GM12878 (cell line): ENCODE data around the gene CISTR. TPM values are rescaled to one million over a fixed set of nuclear protein-coding genes. Genes with fewer than 3 reads are reported as not detected.

Experiments
- ATF2 ChIP-seq: IDR thresholded peaks from 2 replicates; pipeline ENCODE4 v1.6.1; 2012; ENCODE audit warnings: low read length, inconsistent platforms
- BCL11A ChIP-seq: IDR thresholded peaks from 2 replicates; pipeline ENCODE4 v1.6.1; 2011; ENCODE audit warnings: low read depth, low read length
- BMI1 ChIP-seq: fragments of 450-650 bp; IDR thresholded peaks from 2 replicates; pipeline ENCODE4 v1.6.1; 2016; ENCODE audit warnings: mild to moderate bottlenecking, moderate library complexity, borderline replicate concordance
- CBX3 ChIP-seq: fragments of 200-600 bp; sonication (generic); IDR thresholded peaks from 2 replicates; pipeline ENCODE4 v1.6.1; 2016; ENCODE audit warnings: low read depth, borderline replicate concordance
- CREB1 ChIP-seq: IDR thresholded peaks from 2 replicates; pipeline ENCODE4 v1.6.1; 2012; ENCODE audit warnings: low read depth, mild to moderate bottlenecking, inconsistent platforms
- CREM ChIP-seq: IDR thresholded peaks from 2 replicates; pipeline ENCODE4 v1.6.1; 2014; ENCODE audit warnings: antibody characterized with exemption, low read depth
- E2F8 ChIP-seq: fragments of 450-650 bp; IDR thresholded peaks from 2 replicates; pipeline ENCODE4 v1.6.1; 2018; ENCODE audit warnings: mild to moderate bottlenecking, low read depth, moderate library complexity; ENCODE audit not compliant: partially characterized antibody
- GABPA ChIP-seq: IDR thresholded peaks from 2 replicates; pipeline ENCODE4 v1.6.1; 2014; ENCODE audit warnings: antibody characterized with exemption, low read depth, mild to moderate bottlenecking, inconsistent platforms
- HCFC1 ChIP-seq: fragments of 150-350 bp; IDR thresholded peaks from 2 replicates; pipeline ENCODE4 v1.6.1; 2014; ENCODE audit warnings: low read length
- HDGF ChIP-seq: fragments of 450-650 bp; IDR thresholded peaks from 2 replicates; pipeline ENCODE4 v1.6.1; 2016; ENCODE audit warnings: antibody characterized with exemption
- IKZF2 ChIP-seq, 2 experiments: fragments of 450-650 bp; IDR thresholded peaks; 2 replicates each; pipeline ENCODE4 v1.6.1; 2017; ENCODE audit warnings: mild to moderate bottlenecking in 2 of 2, moderate library complexity in 2 of 2
- MEF2B ChIP-seq: fragments of 450-650 bp; IDR thresholded peaks from 2 replicates; pipeline ENCODE4 v1.6.1; 2018; ENCODE audit warnings: mild to moderate bottlenecking, moderate library complexity; ENCODE audit not compliant: partially characterized antibody, poor library complexity, severe bottlenecking
- MLLT1 ChIP-seq: fragments of 450-650 bp; IDR thresholded peaks from 2 replicates; pipeline ENCODE4 v1.6.1; 2016; ENCODE audit warnings: mild to moderate bottlenecking
- MTA3 ChIP-seq: IDR thresholded peaks from 2 replicates; pipeline ENCODE4 v1.6.1; 2012; ENCODE audit warnings: low read length, inconsistent platforms, borderline replicate concordance
- MYC ChIP-seq: IDR thresholded peaks from 2 replicates; pipeline ENCODE4 v1.6.1; 2011; ENCODE audit warnings: mild to moderate bottlenecking, low read length, moderate library complexity, inconsistent platforms; ENCODE audit not compliant: insufficient read depth, insufficient replicate concordance, insufficient read length, severe bottlenecking
- NFYA ChIP-seq: IDR thresholded peaks from 2 replicates; pipeline ENCODE4 v1.6.1; 2011; ENCODE audit warnings: low read depth, mild to moderate bottlenecking, low read length, improper control_type of control experiment, borderline replicate concordance
- PAX5 ChIP-seq: IDR thresholded peaks from 2 replicates; pipeline ENCODE4 v1.6.1; 2011; ENCODE audit warnings: low read depth, low read length, borderline replicate concordance
- SIX5 ChIP-seq: IDR thresholded peaks from 2 replicates; pipeline ENCODE4 v1.6.1; 2011; ENCODE audit warnings: mild to moderate bottlenecking, low read depth, low read length, moderate library complexity; ENCODE audit not compliant: severe bottlenecking
- SMAD1 ChIP-seq: fragments of 450-650 bp; IDR thresholded peaks from 2 replicates; pipeline ENCODE4 v1.6.1; 2018; ENCODE audit warnings: mild to moderate bottlenecking, low read depth; ENCODE audit not compliant: partially characterized antibody
- SMARCA5 ChIP-seq: fragments of 450-650 bp; IDR thresholded peaks from 2 replicates; pipeline ENCODE4 v1.6.1; 2017; ENCODE audit warnings: mild to moderate bottlenecking
- SREBF1 ChIP-seq: IDR thresholded peaks from 2 replicates; pipeline ENCODE4 v1.6.1; 2012; ENCODE audit warnings: mild to moderate bottlenecking, low read length
- TCF12 ChIP-seq: IDR thresholded peaks from 2 replicates; pipeline ENCODE4 v1.6.1; 2011; ENCODE audit warnings: low read depth, mild to moderate bottlenecking, low read length
- WRNIP1 ChIP-seq: IDR thresholded peaks from 2 replicates; pipeline ENCODE4 v1.6.1; 2011; ENCODE audit warnings: low read depth, low read length, improper control_type of control experiment, borderline replicate concordance
- ZNF274 ChIP-seq: IDR thresholded peaks from one replicate; pipeline ENCODE4 v1.8.0; 2011; ENCODE audit not compliant: insufficient read length, insufficient read depth
- polyA plus RNA-seq, 11 experiments: library from polyadenylated mRNA; depleted of rRNA in 4 of 11; unstranded in 6 of 11; stranded (reverse) in 5 of 11; fragments of >200 nt; fragmentation: Nextera tagmentation in 4 of 11; fragmentation: Illumina TruSeq in 1 of 11; extraction: Ambion mirVana in 4 of 11; extraction: Trizol in 1 of 11; gene quantifications; 1 replicate in 1 of 11; 2 replicates in 10 of 11; pipeline versions ENCODE4 v1.2.1 to v1.2.3, GENCODE V29; 2011 to 2016; ENCODE audit warnings: inconsistent platforms in 2 of 11, missing spikeins in 2 of 11, low read depth in 1 of 11
- total RNA-seq, 4 experiments: library from RNA; depleted of rRNA in 3 of 4; stranded (reverse); fragments of >200 nt in 3 of 4; fragmentation: Illumina TruSeq in 1 of 4; extraction: Trizol in 1 of 4; gene quantifications; 2 replicates each; pipeline versions ENCODE4 v1.2.1 to v1.2.3, GENCODE V29; 2013 to 2021
- TF ChIP-seq, protein P1 (sequence below): IDR thresholded peaks from 2 replicates; pipeline ENCODE4 v1.6.1; 2011; ENCODE audit warnings: mild to moderate bottlenecking, low read depth, low read length, moderate library complexity; ENCODE audit not compliant: insufficient replicate concordance

The CISTR gene
- total and polyA plus RNA-seq, 10 of the 15 experiments (the other 5 are each of a cell fraction or from before 2014, with no cell fraction given) = 0.26 TPM; not detected in 9

GRCh38 chr12:53750812-53751335 is 905 bp downstream of the CISTR start (continued):
- TF ChIP-seq MLLT1 (peak; percentile 72; the same call in 1 of the 2 replicates), SIX5 (no peak), MYC (peak; percentile 21), GABPA (no peak), CREM (0 out of 2 replicates have a peak, but pooled peaks have one; percentile 35), HDGF (peak; percentile 94), SMARCA5 (peak; percentile 61; the same call in 1 of the 2 replicates), E2F8 (no peak), PAX5 (peak; percentile 99), BCL11A (peak; percentile 44; the same call in 1 of the 2 replicates), HCFC1 (no peak), MEF2B (no peak), BMI1 (0 out of 2 replicates have a peak, but pooled peaks have one; percentile 30), CBX3 (no peak), MTA3 (no peak), ATF2 (no peak), TCF12 (0 out of 2 replicates have a peak, but pooled peaks have one; percentile 16), ZNF274 (no peak), SREBF1 (no peak), NFYA (no peak), SMAD1 (no peak), WRNIP1 (no peak), CREB1 (no peak), IKZF2 (IDR thresholded peaks at IDR 0.05) (peak; percentile 65 to 88; a peak in 3 of 4 replicates)
- TF ChIP-seq, protein P1, sequence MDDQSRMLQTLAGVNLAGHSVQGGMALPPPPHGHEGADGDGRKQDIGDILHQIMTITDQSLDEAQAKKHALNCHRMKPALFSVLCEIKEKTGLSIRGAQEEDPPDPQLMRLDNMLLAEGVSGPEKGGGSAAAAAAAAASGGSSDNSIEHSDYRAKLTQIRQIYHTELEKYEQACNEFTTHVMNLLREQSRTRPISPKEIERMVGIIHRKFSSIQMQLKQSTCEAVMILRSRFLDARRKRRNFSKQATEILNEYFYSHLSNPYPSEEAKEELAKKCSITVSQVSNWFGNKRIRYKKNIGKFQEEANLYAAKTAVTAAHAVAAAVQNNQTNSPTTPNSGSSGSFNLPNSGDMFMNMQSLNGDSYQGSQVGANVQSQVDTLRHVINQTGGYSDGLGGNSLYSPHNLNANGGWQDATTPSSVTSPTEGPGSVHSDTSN = no peak
